Stimulated activated CD8-positive, alpha-beta memory T cell treated with anti-CD3 and anti-CD28 coated beads, Interleukin-12 subunit alpha, Interleukin-12 subunit beta, amount 100 ng/mL, for 4 hours (primary cell): Measurements from ENCODE around the gene RPL27.
"Not testable (repeated sequence)": the region's sequence is repeated elsewhere in the genome, so short reads cannot be mapped to it uniquely, and the experiment has no call there.

Source experiments
- DNase-seq: peaks from one replicate; pipeline ENCODE4 v3.0.0-alpha.2; 2020; ENCODE audit warnings: low read depth

The RPL27 gene

GRCh38 chr17:42993913-42994312, 4.3 kb upstream of the RPL27 start:
- not testable (repeated sequence) for DNase-seq

- no peak for DNase-seq
Observed at GRCh38 chr17:42997390-42997983, 732 bp upstream of the RPL27 start.

GRCh38 chr17:42999003-42999525, 845 bp downstream of the RPL27 start:
- DNase-seq, result no peak

GRCh38 chr17:43000894-43001293, 2.7 kb downstream of the RPL27 start:
- DNase-seq, result not testable (repeated sequence)

GRCh38 chr17:43003542-43004172, 5.4 kb downstream of the RPL27 start:
- DNase-seq, result no peak

GRCh38 chr17:43006639-43007551, 8.7 kb downstream of the RPL27 start, which contains the start of gene IFI35:
Gene IFI35 (plus strand): TSS chr17:43006784. CDS start chr17:43006948, 164 bp downstream.
- DNase-seq, result peak; percentile 73

GRCh38 chr17:43010667-43011308, 12.6 kb downstream of the RPL27 start:
- no peak for DNase-seq

- DNase-seq, result no peak
Observed at GRCh38 chr17:43011728-43012472, 13.7 kb downstream of the RPL27 start.

GRCh38 chr17:43013296-43013695, 15.1 kb downstream of the RPL27 start:
- no peak for DNase-seq

GRCh38 chr17:43014020-43014648, 15.9 kb downstream of the RPL27 start:
- DNase-seq, result no peak

- DNase-seq, result no peak
Observed at GRCh38 chr17:43014649-43015542, 16.7 kb downstream of the RPL27 start.

GRCh38 chr17:43015579-43015978, 17.4 kb downstream of the RPL27 start:
- no peak for DNase-seq

GRCh38 chr17:43016216-43016615, 18.0 kb downstream of the RPL27 start:
- no peak for DNase-seq

GRCh38 chr17:43018008-43018853, 20.0 kb downstream of the RPL27 start:
- DNase-seq, result no peak

GRCh38 chr17:43018932-43019331, 20.7 kb downstream of the RPL27 start:
- no peak for DNase-seq

- no peak for DNase-seq
Observed at GRCh38 chr17:43019418-43019817, 21.2 kb downstream of the RPL27 start.

- no peak for DNase-seq
Observed at GRCh38 chr17:43020030-43020621, 21.9 kb downstream of the RPL27 start.
